MCF 10A (cell line): ENCODE data around the gene SP100. TPM values are rescaled to one million over a fixed set of nuclear protein-coding genes. Genes with fewer than 3 reads are reported as not detected.

Experiments used
- BruUV-seq: library from RNA; stranded (reverse); fragments of 400-500 nt; replicated peaks from 2 replicates; lab custom pipeline; 2021; lab: Mats Ljungman, UMichigan
- CTCF ChIA-PET: fragments of 300-600 bp; sonication (Branson Sonifier 250); formaldehyde crosslinking; extraction: SDS; loops from one replicate; lab custom pipeline; 2021; ENCODE audit warnings: antibody characterized with exemption, inconsistent platforms; lab: Yijun Ruan, JAX
- POLR2A ChIA-PET: fragments of 300-600, 350-650 bp; sonication (Branson Sonifier 250); formaldehyde crosslinking; extraction: SDS; loops from one replicate; lab custom pipeline; 2020; ENCODE audit warnings: antibody characterized with exemption, inconsistent platforms; lab: Yijun Ruan, JAX
- DNase-seq: peaks from one replicate; pipeline ENCODE4 v3.0.0-alpha.2; 2018; ENCODE audit not compliant: unreplicated experiment
- H3K27ac Mint-ChIP-seq: one replicate; pipeline ENCODE4 v1.8.0; 2022; ENCODE audit warnings: mild to moderate bottlenecking, low read depth, mixed read lengths; ENCODE audit not compliant: unreplicated experiment
- H3K27me3 Mint-ChIP-seq: one replicate; pipeline ENCODE4 v1.8.0; 2022; ENCODE audit warnings: mixed read lengths; ENCODE audit not compliant: insufficient read depth, unreplicated experiment
- H3K36me3 Mint-ChIP-seq: one replicate; pipeline ENCODE4 v1.8.0; 2022; ENCODE audit warnings: mild to moderate bottlenecking, moderate library complexity, mixed read lengths; ENCODE audit not compliant: insufficient read depth, unreplicated experiment
- H3K4me1 Mint-ChIP-seq: one replicate; pipeline ENCODE4 v1.8.0; 2022; ENCODE audit warnings: mixed read lengths; ENCODE audit not compliant: insufficient read depth, unreplicated experiment
- H3K4me3 Mint-ChIP-seq: one replicate; pipeline ENCODE4 v1.8.0; 2022; ENCODE audit warnings: mild to moderate bottlenecking, moderate library complexity, mixed read lengths; ENCODE audit not compliant: unreplicated experiment
- H3K9me3 Mint-ChIP-seq: one replicate; pipeline ENCODE4 v1.8.0; 2022; ENCODE audit warnings: mixed read lengths; ENCODE audit not compliant: unreplicated experiment
- intact Hi-C: fragments of 100-400 bp; cut with micrococcal nuclease; formaldehyde crosslinking; loops from 2 replicates; pipeline ENCODE4 v1.14.1; 2022
- total RNA-seq: library from RNA; stranded (reverse); gene quantifications from 2 replicates; pipeline ENCODE4 v1.2.3, GENCODE V29; 2022
- TF ChIP-seq, protein P1 (sequence below): fragments of 200-600 bp; IDR thresholded peaks from one replicate; pipeline ENCODE4 v1.8.0; 2022; ENCODE audit warnings: antibody characterized with exemption, mild to moderate bottlenecking; ENCODE audit not compliant: unreplicated experiment

Gene SP100
- total RNA-seq, 1 experiment from 2014 or later, result 54.5 TPM

DNA sequence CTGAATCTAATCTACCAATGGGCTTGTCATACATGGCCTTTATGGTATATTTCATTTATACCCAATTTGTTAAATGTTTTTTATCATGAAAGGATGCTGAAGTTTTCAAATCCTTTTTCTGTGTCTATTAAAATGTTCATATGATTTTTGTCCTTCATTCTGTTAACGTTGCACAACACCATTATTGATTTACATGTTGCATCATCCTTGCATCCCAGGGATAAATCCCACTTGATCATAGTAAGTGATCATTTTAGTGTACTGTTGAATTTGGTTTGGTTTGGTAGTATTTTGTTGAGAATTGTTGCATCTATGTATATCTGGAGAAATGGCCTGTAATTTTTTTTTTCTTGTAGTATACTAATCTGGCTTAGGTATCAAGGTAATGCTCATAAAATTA is 9.4 kb downstream of the SP100 start:
- POLR2A ChIA-PET, result interaction anchor here (0.7 kb wide), 1 partner anchor 87 kb away, joined by 3 read pairs; no protein-coding TSS in a partner anchor
- TF ChIP-seq, protein P1, sequence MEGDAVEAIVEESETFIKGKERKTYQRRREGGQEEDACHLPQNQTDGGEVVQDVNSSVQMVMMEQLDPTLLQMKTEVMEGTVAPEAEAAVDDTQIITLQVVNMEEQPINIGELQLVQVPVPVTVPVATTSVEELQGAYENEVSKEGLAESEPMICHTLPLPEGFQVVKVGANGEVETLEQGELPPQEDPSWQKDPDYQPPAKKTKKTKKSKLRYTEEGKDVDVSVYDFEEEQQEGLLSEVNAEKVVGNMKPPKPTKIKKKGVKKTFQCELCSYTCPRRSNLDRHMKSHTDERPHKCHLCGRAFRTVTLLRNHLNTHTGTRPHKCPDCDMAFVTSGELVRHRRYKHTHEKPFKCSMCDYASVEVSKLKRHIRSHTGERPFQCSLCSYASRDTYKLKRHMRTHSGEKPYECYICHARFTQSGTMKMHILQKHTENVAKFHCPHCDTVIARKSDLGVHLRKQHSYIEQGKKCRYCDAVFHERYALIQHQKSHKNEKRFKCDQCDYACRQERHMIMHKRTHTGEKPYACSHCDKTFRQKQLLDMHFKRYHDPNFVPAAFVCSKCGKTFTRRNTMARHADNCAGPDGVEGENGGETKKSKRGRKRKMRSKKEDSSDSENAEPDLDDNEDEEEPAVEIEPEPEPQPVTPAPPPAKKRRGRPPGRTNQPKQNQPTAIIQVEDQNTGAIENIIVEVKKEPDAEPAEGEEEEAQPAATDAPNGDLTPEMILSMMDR, result no peak
- Mint-ChIP-seq H3K36me3 (peaks cover 37% of the 10 kb centered on the region), H3K9me3 (peaks cover 7% of the 10 kb centered on the region), H3K4me3 (no peak overlapping the region), H3K4me1 (peaks cover 55% of the 10 kb centered on the region), H3K27ac (no peak overlapping the region), H3K27me3 (no peaks in the 10 kb centered on the region)
- CTCF ChIA-PET, result no interaction called here
- DNase-seq, result no peak
- no TSS peak for BruUV-seq
- intact Hi-C loops, result no loop called here

DNA sequence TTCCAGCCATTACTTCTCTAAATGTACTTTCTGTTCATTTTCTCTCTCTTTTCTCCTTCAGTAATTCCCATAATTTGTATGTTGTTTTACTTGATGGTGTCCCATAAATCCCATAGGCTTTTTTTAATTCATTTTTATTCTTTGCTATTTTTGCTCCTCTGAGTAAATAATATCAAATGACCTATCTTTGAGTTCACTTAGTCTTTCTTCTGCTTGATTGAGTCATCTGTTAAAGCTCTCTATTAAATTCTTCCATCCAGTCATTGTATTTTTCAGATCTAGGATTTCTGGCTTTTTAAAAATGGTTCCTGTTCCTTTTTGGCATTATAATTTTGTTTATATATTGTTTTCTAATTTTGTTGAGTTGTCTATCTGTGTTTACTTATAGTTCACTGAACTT is 13.5 kb downstream of the SP100 start:
- ChIA-PET POLR2A (no interaction called here), CTCF (interaction anchor here (0.7 kb wide), 1 partner anchor 370 kb away, joined by 3 read pairs; no protein-coding TSS in a partner anchor)
- no peak overlapping the region for H3K27ac Mint-ChIP-seq
- TF ChIP-seq, protein P1, result no peak
- intact Hi-C loops, result no loop called here
- DNase-seq, result no peak
- H3K4me3 Mint-ChIP-seq, result no peak overlapping the region
- peaks cover 7% of the 10 kb centered on the region for H3K9me3 Mint-ChIP-seq
- H3K27me3 Mint-ChIP-seq, result no peaks in the 10 kb centered on the region
- peaks cover 27% of the 10 kb centered on the region for H3K4me1 Mint-ChIP-seq
- BruUV-seq, result no TSS peak
- peaks cover 26% of the 10 kb centered on the region for H3K36me3 Mint-ChIP-seq

DNA sequence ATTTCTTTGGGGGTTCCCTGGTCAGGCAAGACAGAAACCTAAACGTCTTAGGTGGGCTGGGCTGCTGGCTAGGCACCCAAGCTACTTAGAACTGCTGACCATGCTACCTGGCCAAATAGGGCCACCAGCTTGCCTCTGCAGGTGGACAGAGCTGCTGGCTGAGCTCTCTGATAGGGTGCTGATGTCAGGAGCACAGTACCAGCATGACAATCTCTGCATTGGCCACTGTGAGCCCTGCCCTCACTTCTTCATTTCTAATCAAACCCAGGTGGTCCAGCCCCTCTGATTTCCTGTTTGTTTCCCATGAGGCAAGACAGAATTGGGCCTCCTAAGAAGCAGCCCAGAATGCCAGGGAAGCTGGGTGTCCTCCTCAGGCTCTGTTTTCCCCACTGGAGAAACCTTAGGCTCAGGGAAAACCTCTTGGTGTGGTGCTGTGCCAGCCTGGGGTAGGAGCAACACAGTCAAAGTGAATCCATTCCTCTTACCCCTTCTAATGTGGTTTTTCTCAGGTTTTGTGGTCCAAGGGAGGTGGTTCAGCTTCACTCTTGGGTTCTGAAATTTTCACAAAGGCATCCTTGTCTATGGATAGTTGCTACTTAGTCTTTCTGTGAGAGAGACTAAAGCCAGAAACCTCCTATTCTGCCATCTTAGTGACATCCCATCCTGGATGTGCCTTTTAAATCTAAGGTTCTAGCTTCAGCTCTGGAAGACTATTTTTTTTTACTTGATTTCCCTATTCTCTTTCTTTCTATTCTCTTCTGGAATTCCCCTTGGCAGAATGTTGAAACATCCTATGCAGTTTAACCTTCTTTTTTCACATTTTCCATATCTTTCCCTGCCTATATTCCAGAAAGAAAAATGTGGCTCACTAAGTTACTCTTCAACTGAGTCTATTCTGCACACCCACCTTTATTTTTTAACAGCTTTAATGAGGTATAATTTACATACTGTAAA is 15.2 kb downstream of the SP100 start:
- H3K4me3 Mint-ChIP-seq, result no peak overlapping the region
- DNase-seq, result no peak
- ChIA-PET CTCF (interaction anchor here (0.6 to 1.2 kb wide), 2 partner anchors 201 to 281 kb away, joined by 3 to 4 read pairs; no protein-coding TSS in a partner anchor), POLR2A (interaction anchor here (0.6 to 0.8 kb wide), 3 partner anchors 14 to 496 kb away, joined by 3 read pairs; no protein-coding TSS in a partner anchor)
- H3K27ac Mint-ChIP-seq, result no peak overlapping the region
- intact Hi-C loops, result no loop called here
- no TSS peak for BruUV-seq
- H3K36me3 Mint-ChIP-seq, result peaks cover 24% of the 10 kb centered on the region
- H3K4me1 Mint-ChIP-seq, result peaks cover 23% of the 10 kb centered on the region
- no peaks in the 10 kb centered on the region for H3K27me3 Mint-ChIP-seq
- TF ChIP-seq, protein P1, result no peak
- peaks cover 7% of the 10 kb centered on the region for H3K9me3 Mint-ChIP-seq

DNA sequence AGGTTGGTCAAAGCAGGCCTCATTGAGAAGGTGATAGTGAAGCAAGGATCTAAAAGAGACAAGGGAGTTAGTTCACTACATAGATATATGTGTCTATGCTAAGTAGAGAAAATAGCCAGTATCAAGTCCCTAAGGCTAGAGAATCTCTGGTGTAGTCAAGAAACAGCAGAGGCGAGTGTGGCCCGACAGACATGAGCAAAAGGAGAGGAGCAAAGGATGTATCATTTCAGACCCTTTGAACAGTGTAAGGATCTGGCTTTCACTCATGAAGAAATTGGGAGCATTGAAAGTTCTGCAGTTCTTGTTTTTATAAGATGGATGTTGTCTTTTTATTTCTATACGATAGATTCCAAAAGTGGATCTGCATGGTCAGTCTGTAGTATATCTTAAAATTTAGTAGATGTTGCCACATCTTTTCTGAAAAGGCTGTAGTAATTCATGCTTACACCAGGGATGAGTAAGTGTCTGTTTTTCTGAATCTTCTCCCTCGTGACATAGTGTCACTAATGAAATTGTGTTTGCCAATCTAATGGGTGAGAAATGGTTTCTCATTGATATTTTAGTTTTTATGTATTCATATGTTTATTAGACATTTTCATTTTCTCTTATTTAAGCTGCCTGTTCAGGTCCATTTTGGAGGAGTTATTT is 18.8 kb downstream of the SP100 start:
- POLR2A ChIA-PET, result interaction anchor here (0.6 to 1.3 kb wide), 4 partner anchors 12 to 17 kb away, joined by 3 to 7 read pairs (median 4); no protein-coding TSS in a partner anchor
- peaks cover 18% of the 10 kb centered on the region for H3K4me1 Mint-ChIP-seq
- no peak overlapping the region for H3K4me3 Mint-ChIP-seq
- CTCF ChIA-PET, result no interaction called here
- DNase-seq, result no peak
- no peaks in the 10 kb centered on the region for H3K9me3 Mint-ChIP-seq
- intact Hi-C loops, result no loop called here
- H3K36me3 Mint-ChIP-seq, result peaks cover 16% of the 10 kb centered on the region
- TF ChIP-seq, protein P1, result no peak
- H3K27ac Mint-ChIP-seq, result peak overlapping the region; percentile 14
- no TSS peak for BruUV-seq
- no peaks in the 10 kb centered on the region for H3K27me3 Mint-ChIP-seq
